GM18511 (cell line): ENCODE measurements around the gene RYR2.

Source experiments
- ATAC-seq: cut with Tn5 transposase; IDR thresholded peaks from one replicate; pipeline ENCODE4 v1.9.1; 2021; ENCODE audit warnings: mild to moderate bottlenecking, moderate library complexity; ENCODE audit not compliant: unreplicated experiment

The RYR2 gene

DNA sequence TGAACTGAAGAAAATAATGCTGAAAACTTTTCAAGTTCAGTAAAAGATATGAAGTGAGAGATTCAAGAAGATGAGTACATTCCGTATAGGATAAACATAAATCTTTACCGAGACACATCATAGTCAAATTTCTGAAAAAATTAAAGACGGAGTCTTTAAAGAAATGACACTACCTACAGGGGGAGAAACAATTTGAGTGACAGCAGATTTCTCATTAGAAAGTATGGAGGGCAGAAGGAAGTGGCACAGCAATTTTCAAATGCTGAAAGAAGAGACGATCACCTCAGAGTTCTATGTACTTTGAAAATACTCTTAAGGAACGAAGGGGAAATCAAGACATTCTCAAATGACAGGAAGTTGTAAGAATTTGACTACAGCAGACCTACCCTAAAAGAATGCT, 577.6 kb downstream of the RYR2 start:
- no peak for ATAC-seq

DNA sequence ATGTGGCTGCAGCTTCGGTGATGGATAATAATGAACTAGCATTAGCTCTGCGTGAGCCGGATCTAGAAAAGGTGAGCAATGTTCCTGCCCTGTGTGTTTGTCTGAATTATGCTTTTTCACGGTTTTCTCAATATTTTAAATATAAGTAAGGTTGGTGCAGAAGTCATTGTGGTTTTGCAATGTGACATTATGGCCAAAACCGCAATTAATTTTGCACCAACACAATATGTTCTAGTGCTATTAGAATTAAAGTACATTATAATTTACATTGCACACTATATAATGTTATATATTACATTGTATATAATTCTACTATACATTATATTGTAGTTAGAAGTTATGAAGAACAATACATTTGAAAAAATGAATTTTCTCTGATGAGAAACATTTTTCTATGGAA, 592.9 kb downstream of the RYR2 start:
- no peak for ATAC-seq

- ATAC-seq = no peak
Observed at GRCh38 chr1:237638555-237638954, 596.6 kb downstream of the RYR2 start.

DNA sequence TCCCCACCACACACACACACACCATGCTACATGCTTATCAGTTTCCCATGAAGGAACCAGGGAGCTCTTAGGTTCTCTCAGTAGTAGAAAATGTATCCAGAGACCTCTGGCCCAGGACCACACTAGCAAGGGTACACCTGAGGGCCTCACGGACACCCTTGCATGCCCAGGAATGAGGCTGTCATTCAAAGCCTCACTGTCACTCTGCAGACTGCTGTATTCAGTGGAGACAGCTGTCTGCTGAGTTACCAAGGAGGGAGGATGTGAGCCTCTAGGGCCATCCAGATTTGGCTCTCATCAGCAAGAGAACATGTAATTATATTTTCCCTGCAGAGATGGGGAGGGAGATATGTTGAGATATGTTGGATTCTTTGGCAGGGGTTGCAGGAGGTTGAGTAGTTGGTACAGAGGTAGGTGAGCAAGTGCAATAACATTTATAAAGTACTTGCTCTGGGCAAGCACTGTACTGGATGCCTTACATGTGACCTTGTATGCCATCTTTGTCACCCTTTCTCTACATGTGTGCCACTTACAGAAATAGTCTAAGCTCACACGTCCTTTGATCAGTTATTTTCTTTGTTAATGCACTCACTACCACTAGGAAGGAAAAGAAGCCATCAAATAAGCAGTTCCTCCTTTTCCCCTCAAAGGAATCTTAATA, 598.2 kb downstream of the RYR2 start:
- ATAC-seq = no peak

DNA sequence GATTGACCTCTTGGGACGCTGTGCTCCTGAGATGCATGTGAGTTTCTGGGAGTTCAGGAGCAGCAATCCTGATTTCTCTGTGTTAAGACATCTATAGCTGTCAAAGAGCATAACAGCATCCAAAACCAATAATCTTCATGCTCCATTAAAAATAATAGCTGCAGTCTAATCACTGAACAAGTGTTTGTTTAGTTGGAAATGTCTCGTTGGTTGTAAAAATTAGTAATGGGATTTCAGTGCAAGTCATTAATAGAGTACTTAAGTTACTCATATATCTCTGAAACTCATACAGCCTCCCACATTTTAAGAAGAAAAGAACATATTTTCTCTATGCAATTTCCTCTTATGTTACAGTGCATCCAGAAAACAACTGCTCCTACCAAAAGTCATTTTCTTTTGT, 599.0 kb downstream of the RYR2 start:
- no peak for ATAC-seq

DNA sequence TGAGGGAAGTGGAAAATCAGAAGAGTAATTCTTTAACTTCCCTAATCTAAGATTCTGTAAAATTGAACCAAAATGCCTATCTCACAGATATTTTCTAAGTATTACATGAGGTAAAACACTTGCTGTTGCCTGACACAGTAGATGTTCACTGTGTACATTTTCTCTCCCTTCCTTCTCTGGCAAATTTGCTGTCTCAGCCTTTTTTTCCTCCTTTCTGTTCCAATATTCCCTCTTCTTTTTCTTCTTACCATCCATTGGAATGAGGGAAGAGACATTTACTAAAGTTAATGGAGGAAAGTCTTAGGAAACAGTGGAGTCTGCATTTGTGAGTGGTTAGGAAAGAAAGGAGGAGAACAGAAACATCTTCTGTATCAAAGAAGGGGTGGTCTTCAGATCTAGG, 608.8 kb downstream of the RYR2 start:
- ATAC-seq = no peak

GRCh38 chr1:237655778-237656177, 613.8 kb downstream of the RYR2 start:
- ATAC-seq = no peak

GRCh38 chr1:237664348-237664747, 622.4 kb downstream of the RYR2 start:
- peak; percentile 59 for ATAC-seq

GRCh38 chr1:237670302-237670701, 628.3 kb downstream of the RYR2 start:
- no peak for ATAC-seq

DNA sequence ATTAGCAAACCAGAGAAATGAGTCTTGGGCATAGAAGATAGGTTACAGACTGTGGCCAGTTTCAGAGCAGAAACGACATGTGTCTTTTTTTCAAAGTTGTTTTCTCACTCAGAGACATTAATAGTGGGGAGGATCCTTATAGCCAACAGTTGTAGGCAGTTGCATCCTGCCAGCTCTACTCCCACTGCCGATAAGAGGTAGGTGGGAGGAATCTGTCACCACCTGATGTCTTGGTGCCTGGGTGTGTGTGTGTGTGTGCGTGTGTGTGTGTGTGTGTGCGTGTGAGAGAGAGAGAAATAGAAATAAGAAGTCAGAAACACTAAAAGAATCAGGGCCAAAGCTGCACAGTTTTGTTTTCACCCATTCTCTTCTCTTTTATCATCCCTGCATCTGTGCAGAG, 629.3 kb downstream of the RYR2 start:
- ATAC-seq = no peak

DNA sequence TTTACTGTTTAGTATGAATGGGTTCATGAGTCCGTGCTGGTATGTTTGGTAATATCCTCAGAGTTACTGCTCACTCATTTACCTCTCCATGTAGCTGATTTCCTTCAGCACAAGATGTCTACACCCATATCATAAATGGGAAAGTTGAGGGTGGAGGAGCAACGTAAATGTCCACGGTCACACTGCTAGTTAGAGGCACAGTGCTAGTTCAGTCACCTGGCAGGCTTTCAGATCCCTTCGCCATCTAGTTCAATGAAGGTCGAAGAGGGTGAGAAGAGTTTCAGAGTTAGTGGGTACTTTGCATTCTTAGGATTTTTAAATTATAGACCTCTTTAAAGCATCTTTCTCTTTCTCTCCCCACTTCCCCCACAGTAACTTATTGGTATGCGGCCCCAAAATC, 630.0 kb downstream of the RYR2 start:
- ATAC-seq = no peak

DNA sequence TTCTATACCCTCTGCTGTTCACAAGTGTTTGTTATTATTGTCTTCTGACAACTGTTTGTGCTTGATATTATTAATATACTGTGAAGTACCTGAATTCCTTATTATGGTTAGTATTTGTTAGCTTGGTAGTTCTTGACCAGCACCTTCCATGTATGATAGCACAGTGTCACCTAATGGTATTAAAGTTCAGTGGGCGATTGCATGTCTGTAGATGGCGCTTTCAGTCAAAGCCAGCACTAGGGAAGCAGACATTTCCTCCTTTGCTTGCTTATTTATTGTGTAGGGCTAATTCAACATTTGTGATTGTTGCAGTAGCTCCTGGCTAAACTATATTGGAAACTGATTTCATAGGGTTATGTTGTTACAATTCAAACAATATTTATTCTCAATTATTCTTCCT, 630.8 kb downstream of the RYR2 start:
- no peak for ATAC-seq

- no peak for ATAC-seq
Observed at GRCh38 chr1:237673631-237674030, 631.6 kb downstream of the RYR2 start.

DNA sequence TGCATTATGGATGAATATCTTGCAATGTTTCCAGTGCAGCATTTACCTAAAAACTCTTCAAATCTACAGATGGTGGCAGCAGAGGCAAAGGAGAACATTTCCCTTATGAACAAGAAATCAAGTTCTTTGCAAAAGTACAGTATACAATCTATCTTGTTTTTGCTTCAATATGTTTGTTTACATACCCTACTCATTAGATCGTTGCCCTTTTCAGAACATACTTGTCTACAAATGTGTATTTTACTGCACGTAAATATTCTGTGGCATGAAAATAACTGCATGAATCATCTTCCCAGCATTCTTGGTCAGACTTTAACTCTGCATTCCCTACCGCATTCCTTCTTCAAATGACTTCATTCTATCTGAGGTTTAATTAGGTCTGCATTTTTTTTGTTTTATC, 636.0 kb downstream of the RYR2 start:
- ATAC-seq = no peak

GRCh38 chr1:237679687-237680086, 637.7 kb downstream of the RYR2 start:
- no peak for ATAC-seq

- ATAC-seq = no peak
Observed at GRCh38 chr1:237681210-237681609, 639.2 kb downstream of the RYR2 start.

DNA sequence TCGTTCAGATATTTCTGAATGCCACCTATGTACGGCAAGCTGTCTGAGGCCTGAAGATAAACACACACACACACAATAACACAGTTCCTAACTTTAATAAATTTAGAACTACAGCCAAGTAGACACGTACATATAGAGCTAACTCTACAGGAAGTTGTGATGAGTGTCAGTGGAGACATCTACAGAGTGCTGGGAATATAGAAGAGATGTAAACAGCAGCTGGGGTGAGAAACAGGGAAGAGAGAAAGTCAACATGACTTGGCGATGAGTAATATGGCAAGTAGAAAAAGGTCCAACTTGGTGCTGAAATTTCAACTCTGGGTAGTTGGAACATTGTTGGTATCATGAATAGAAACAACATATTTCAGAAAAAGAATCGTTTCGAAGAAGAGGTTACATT, 642.3 kb downstream of the RYR2 start:
- ATAC-seq = no peak

GRCh38 chr1:237685551-237685950, 643.6 kb downstream of the RYR2 start:
- ATAC-seq = no peak

DNA sequence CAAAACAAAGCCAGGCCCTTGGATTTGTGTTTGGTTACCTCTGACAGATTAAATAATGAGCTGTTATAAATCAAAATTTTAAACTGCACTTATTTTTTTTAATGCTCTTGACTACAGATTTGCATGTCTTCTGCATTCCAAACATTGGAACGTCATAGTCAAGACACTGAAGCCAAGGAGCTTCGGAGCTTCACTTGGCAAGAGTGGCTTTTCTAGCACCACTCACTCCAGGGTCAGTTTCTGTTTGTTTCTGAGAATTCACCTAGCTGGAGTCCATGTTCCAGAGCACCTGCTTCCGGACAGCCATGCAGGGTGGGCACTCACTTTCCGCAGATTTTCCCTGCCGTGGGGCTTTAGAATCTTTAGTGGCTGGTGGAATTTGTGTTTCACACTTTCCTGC, 645.8 kb downstream of the RYR2 start:
- ATAC-seq = no peak

GRCh38 chr1:237690656-237691055, 648.7 kb downstream of the RYR2 start:
- ATAC-seq = no peak

GRCh38 chr1:237692255-237692654, 650.3 kb downstream of the RYR2 start:
- no peak for ATAC-seq

GRCh38 chr1:237695878-237696277, 653.9 kb downstream of the RYR2 start:
- ATAC-seq = no peak

DNA sequence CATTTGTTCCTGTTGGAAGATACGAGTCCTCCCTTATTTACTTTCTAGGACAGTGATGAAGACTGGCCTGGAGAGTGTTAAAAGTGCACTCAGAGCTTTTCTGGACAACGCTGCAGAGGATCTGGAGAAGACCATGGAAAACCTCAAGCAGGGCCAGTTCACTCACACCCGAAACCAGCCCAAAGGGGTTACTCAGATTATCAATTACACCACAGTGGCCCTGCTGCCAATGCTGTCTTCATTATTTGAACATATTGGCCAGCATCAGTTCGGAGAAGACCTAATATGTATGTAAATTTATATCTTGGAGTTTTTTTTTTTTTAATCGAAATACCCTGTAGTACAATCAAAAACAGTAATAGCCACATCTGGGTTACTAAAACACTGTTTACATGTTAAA, 658.2 kb downstream of the RYR2 start:
- no peak for ATAC-seq
